ENCODE data around the gene ARFGEF3.

DNA sequence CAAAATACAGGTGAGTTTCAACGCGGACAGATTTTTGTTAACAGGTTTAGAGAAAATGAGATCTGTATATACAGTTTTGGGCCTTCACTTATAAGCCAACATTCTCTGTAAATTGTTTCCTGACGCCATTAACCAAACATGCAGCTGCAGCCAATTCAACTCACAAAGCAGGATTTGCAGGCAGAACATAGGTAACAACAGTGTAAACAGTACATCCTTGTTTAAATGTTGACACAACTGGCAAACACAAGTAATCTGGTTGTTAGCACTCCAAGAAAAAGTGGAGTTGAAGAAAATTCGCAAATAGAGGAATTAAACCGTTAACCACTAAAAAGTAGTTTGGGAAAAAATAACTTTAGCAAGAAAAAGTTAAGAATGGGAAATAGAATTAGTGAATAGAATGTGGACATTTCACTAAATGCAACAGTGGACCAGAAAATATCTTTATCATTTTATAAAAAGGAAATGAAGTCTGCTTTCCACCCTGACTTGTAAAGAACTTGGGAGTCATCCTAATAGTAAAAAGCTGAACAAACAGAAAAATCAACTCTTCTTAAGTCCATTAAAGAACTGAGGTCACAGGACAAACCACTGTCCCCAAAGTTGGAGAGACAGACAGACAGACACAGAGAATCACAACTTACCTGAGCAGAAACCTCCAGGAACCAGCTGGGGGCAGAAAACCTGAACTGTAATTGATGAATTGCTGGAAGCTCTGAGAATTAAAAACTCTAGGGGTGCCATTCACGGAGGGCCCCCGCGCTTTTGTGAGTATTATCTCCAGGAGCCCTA lies 226.0 kb downstream of the ARFGEF3 start:
- TF ChIP-seq, protein P1, sequence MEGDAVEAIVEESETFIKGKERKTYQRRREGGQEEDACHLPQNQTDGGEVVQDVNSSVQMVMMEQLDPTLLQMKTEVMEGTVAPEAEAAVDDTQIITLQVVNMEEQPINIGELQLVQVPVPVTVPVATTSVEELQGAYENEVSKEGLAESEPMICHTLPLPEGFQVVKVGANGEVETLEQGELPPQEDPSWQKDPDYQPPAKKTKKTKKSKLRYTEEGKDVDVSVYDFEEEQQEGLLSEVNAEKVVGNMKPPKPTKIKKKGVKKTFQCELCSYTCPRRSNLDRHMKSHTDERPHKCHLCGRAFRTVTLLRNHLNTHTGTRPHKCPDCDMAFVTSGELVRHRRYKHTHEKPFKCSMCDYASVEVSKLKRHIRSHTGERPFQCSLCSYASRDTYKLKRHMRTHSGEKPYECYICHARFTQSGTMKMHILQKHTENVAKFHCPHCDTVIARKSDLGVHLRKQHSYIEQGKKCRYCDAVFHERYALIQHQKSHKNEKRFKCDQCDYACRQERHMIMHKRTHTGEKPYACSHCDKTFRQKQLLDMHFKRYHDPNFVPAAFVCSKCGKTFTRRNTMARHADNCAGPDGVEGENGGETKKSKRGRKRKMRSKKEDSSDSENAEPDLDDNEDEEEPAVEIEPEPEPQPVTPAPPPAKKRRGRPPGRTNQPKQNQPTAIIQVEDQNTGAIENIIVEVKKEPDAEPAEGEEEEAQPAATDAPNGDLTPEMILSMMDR (IDR thresholded peaks at IDR 0.05): no peak
- TF ChIP-seq POLR2A (IDR thresholded peaks at IDR 0.05): no peak
